ENCODE measurements around the gene CMSS1.

CMSS1 gene

DNA sequence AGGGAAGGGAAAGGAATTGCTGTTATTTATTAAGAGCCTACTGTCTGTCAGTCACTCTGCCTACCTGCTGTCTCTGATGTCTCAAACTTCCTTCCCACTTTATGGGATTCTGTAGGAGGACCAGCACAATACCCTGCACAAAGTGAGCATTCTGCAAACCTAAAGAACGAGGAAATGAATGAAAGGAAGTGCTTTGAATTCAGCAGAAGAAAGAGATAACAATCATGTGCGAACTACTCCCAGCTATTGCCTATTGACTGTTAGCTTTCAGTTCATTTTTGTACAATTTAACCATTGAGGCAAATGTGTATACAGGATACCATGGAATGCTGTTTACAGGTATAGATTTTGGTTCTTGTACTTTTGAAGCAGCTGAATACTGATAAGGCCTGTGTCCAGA lies 66.8 kb downstream of the CMSS1 start:
- H3K4me3 ChIP-seq (replicated peaks; ENCODE audit: insufficient read depth, low read length) = no peak overlapping the region
- TF ChIP-seq POLR2AphosphoS5 (IDR thresholded peaks at IDR 0.05; ENCODE audit: low read depth) = no peak
- TF ChIP-seq SPI1 (IDR thresholded peaks at IDR 0.05; ENCODE audit: borderline replicate concordance, low read depth) = no peak
- TF ChIP-seq GABPA (IDR thresholded peaks at IDR 0.05; ENCODE audit: low read depth) = no peak
- TF ChIP-seq, protein P1, sequence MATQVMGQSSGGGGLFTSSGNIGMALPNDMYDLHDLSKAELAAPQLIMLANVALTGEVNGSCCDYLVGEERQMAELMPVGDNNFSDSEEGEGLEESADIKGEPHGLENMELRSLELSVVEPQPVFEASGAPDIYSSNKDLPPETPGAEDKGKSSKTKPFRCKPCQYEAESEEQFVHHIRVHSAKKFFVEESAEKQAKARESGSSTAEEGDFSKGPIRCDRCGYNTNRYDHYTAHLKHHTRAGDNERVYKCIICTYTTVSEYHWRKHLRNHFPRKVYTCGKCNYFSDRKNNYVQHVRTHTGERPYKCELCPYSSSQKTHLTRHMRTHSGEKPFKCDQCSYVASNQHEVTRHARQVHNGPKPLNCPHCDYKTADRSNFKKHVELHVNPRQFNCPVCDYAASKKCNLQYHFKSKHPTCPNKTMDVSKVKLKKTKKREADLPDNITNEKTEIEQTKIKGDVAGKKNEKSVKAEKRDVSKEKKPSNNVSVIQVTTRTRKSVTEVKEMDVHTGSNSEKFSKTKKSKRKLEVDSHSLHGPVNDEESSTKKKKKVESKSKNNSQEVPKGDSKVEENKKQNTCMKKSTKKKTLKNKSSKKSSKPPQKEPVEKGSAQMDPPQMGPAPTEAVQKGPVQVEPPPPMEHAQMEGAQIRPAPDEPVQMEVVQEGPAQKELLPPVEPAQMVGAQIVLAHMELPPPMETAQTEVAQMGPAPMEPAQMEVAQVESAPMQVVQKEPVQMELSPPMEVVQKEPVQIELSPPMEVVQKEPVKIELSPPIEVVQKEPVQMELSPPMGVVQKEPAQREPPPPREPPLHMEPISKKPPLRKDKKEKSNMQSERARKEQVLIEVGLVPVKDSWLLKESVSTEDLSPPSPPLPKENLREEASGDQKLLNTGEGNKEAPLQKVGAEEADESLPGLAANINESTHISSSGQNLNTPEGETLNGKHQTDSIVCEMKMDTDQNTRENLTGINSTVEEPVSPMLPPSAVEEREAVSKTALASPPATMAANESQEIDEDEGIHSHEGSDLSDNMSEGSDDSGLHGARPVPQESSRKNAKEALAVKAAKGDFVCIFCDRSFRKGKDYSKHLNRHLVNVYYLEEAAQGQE (IDR thresholded peaks at IDR 0.05; ENCODE audit: insufficient replicate concordance, low read depth) = no peak
- TF ChIP-seq, protein P2, sequence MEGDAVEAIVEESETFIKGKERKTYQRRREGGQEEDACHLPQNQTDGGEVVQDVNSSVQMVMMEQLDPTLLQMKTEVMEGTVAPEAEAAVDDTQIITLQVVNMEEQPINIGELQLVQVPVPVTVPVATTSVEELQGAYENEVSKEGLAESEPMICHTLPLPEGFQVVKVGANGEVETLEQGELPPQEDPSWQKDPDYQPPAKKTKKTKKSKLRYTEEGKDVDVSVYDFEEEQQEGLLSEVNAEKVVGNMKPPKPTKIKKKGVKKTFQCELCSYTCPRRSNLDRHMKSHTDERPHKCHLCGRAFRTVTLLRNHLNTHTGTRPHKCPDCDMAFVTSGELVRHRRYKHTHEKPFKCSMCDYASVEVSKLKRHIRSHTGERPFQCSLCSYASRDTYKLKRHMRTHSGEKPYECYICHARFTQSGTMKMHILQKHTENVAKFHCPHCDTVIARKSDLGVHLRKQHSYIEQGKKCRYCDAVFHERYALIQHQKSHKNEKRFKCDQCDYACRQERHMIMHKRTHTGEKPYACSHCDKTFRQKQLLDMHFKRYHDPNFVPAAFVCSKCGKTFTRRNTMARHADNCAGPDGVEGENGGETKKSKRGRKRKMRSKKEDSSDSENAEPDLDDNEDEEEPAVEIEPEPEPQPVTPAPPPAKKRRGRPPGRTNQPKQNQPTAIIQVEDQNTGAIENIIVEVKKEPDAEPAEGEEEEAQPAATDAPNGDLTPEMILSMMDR (IDR thresholded peaks at IDR 0.05; ENCODE audit: insufficient read depth, low read length) = no peak
- H3K27me3 ChIP-seq (ENCODE audit: insufficient read depth, poor library complexity, severe bottlenecking) = no peaks in the 10 kb centered on the region
- DNase-seq (ENCODE audit: low read depth in 1 of 2, low spot score in 1 of 2) = no peak
- no peak overlapping the region for H3K27ac ChIP-seq (replicated peaks)

DNA sequence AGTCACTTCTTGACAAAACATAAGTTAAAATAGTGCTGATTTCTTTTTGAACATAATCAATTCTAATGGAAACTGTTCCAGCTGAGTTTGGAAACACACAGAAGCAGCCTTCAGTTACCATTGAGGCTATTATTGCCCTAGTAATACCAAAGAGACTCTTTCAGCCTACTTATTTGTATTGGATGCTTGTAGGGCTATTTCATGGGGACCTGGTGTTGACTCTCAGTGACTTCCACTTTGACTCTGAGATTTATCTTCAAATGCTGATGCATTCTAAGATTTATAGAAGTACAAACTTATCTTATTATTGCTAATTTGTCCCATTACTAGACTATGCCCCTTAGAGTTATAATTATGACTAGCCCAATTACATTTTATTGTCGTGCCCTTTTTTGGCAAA lies 67.4 kb downstream of the CMSS1 start:
- no peak overlapping the region for H3K4me3 ChIP-seq (replicated peaks; ENCODE audit: insufficient read depth, low read length)
- DNase-seq (ENCODE audit: low read depth in 1 of 2, low spot score in 1 of 2) = no peak
- no peak overlapping the region for H3K27ac ChIP-seq (replicated peaks)
- no peaks in the 10 kb centered on the region for H3K27me3 ChIP-seq (ENCODE audit: insufficient read depth, poor library complexity, severe bottlenecking)
- TF ChIP-seq POLR2AphosphoS5 (IDR thresholded peaks at IDR 0.05; ENCODE audit: low read depth) (no peak), SPI1 (IDR thresholded peaks at IDR 0.05; ENCODE audit: borderline replicate concordance, low read depth) (no peak), GABPA (IDR thresholded peaks at IDR 0.05; ENCODE audit: low read depth) (no peak)
- TF ChIP-seq, protein P1 (IDR thresholded peaks at IDR 0.05; ENCODE audit: insufficient replicate concordance, low read depth) = no peak
- TF ChIP-seq, protein P2 (IDR thresholded peaks at IDR 0.05; ENCODE audit: insufficient read depth, low read length) = no peak

DNA sequence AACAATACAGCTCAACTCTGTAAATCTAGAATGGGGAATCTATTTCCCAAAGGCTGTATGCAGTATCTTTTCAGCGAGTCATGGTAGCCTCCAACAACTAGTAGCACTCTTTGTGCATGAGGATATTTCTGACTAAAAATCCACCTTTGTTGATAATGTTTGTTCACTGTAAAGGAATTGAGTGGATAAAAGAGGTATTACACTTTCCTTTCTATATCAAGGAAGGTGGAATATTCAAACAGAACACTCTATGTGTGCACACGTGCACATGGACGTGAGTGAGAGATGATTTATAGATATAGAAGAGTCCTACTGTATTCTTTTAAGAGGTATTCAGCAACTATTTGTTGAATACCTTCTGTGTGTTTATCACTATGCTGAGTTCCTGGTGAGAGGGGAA lies 68.2 kb downstream of the CMSS1 start:
- TF ChIP-seq SPI1 (IDR thresholded peaks at IDR 0.05; ENCODE audit: borderline replicate concordance, low read depth) = no peak
- TF ChIP-seq, protein P1 (IDR thresholded peaks at IDR 0.05; ENCODE audit: insufficient replicate concordance, low read depth) = no peak
- TF ChIP-seq GABPA (IDR thresholded peaks at IDR 0.05; ENCODE audit: low read depth) = no peak
- TF ChIP-seq, protein P2 (IDR thresholded peaks at IDR 0.05; ENCODE audit: insufficient read depth, low read length) = no peak
- no peak for TF ChIP-seq POLR2AphosphoS5 (IDR thresholded peaks at IDR 0.05; ENCODE audit: low read depth)
- H3K27ac ChIP-seq (replicated peaks) = no peak overlapping the region

More for the DNA sequence above, 68.2 kb downstream of the CMSS1 start:
- no peak for DNase-seq (ENCODE audit: low read depth in 1 of 2, low spot score in 1 of 2)
- Histone ChIP-seq H3K27me3 (ENCODE audit: insufficient read depth, poor library complexity, severe bottlenecking) (no peaks in the 10 kb centered on the region), H3K4me3 (replicated peaks; ENCODE audit: insufficient read depth, low read length) (no peak overlapping the region)
